Measurements from ENCODE around the gene RNU11. TPM values are rescaled to one million over a fixed set of nuclear protein-coding genes. Genes with fewer than 3 reads are reported as not detected.
A peak's percentile ranks its signal among the peaks of the same experiment; 100 is the strongest.

Gene RNU11
- total RNA-seq, result not detected in 2 replicates
- not detected in 2 replicates for polyA plus RNA-seq
- not detected in 2 replicates for polyA plus RNA-seq (2011; cell fraction: cytosol; rRNA removed)
- polyA plus RNA-seq (2011; cell fraction: nucleus; rRNA removed), result not detected in 2 replicates
- not detected in 2 replicates for polyA plus RNA-seq (2012)
- not detected in 2 replicates for polyA minus RNA-seq
- 5,299 TPM for polyA minus RNA-seq (2011; cell fraction: cytosol; rRNA and poly(A)+ RNA removed)
- not detected in 2 replicates for polyA minus RNA-seq (2011; cell fraction: nucleus; rRNA and poly(A)+ RNA removed)
- percentile 95 among the genes with signal in this experiment for Bru-seq, nascent RNA
- percentile 71 among the genes with signal in this experiment for BruChase-seq, experiment 1, labeled RNA remaining after a 6-hour chase
- BruChase-seq, experiment 2, labeled RNA remaining after a 2-hour chase, result percentile 72 among the genes with signal in this experiment
- long read RNA-seq, result 0 reads

GRCh38 chr1:28648474-28649198 is at the start of gene RNU11:
Gene RNU11, plus strand, starts transcription at chr1:28648600.
- intact Hi-C loops (cut with micrococcal nuclease), result loop anchor here (1.0 kb wide), 3 partner anchors 20 to 229 kb away; partner anchors contain the start of genes GMEB1 and YTHDF2
- H3K79me2 ChIP-seq (ENCODE audit: control insufficient read depth, insufficient read depth, low read length), result no peaks in the 10 kb centered on the region
- POLR2A ChIA-PET, result interaction anchor here (0.5 to 1.4 kb wide), 34 partner anchors 9 to 533 kb away, joined by 3 to 35 read pairs (median 4); partner anchors contain the start of genes ATP5IF1, GMEB1, TRNAU1AP and YTHDF2
- H3K9me3 ChIP-seq (replicated peaks; ENCODE audit: control insufficient read depth, insufficient read depth, low read length), result no peaks in the 10 kb centered on the region
- peak within 1 kb of the TSS; percentile 71 for H2AFZ ChIP-seq (ENCODE audit: low read depth, low read length)
- dilution Hi-C loops (cut with MboI; ENCODE audit: extremely low pct_ligation_motif_present, low sequenced_read_pairs), result no loop called here
- no peaks in the 10 kb centered on the region for H3K27me3 ChIP-seq (ENCODE audit: control insufficient read depth in 2 of 2, insufficient read depth in 2 of 2, low read length in 2 of 2)
- CTCF ChIA-PET, result interaction anchor here (0.7 to 1.9 kb wide), 6 partner anchors 12 to 238 kb away, joined by 3 to 14 read pairs (median 4); partner anchors contain the start of genes GMEB1 and YTHDF2
- H3K4me2 ChIP-seq (ENCODE audit: insufficient read depth, low read length), result peak within 1 kb of the TSS; percentile 62
- peak within 1 kb of the TSS; percentile 96 for H3K9ac ChIP-seq (replicated peaks; ENCODE audit: extremely low read depth, insufficient read depth, low read length)
- H4K20me1 ChIP-seq (replicated peaks; ENCODE audit: control insufficient read depth, extremely low read depth, insufficient read depth, low read length), result no peaks in the 10 kb centered on the region
- H3K27ac ChIP-seq (ENCODE audit: insufficient read depth, low read depth, low read length), result peak within 1 kb of the TSS; percentile 97
- H3K4me3 ChIP-seq (replicated peaks in 1 of 3; ENCODE audit: insufficient read depth in 1 of 3, low read depth in 1 of 3, low read length in 3 of 3), result peak within 1 kb of the TSS in 2 of 3 experiments; percentile 18 to 20
- H3K36me3 ChIP-seq (ENCODE audit: control insufficient read depth in 2 of 2, extremely low read depth in 1 of 2, insufficient read depth in 2 of 2, low read length in 2 of 2), result no peaks in the 10 kb centered on the region
- BruUV-seq (replicated peaks), result TSS peak; percentile 100
- peaks cover 10% of the 10 kb centered on the region for H3K4me1 ChIP-seq (ENCODE audit: control insufficient read depth, extremely low read depth, insufficient read depth, low read length)
- no peak for TF ChIP-seq JUN (IDR thresholded peaks at IDR 0.05; ENCODE audit: borderline replicate concordance, insufficient read depth, insufficient read length, low read depth)
- peak; percentile 100 for TF ChIP-seq POLR2A (IDR thresholded peaks at IDR 0.05; ENCODE audit: low read depth, low read length)
- peak; percentile 100 for TF ChIP-seq POLR2AphosphoS5 (IDR thresholded peaks at IDR 0.05; ENCODE audit: insufficient read depth, low read depth, low read length)
- FAIRE-seq, result peak; percentile 47
- H3K9me1 ChIP-seq (replicated peaks; ENCODE audit: control insufficient read depth, extremely low read depth, insufficient read depth, low read length), result no peaks in the 10 kb centered on the region
- DNase-seq (ENCODE audit: low read depth, low spot score), result peak; percentile 97

- Histone ChIP-seq H3K36me3 (ENCODE audit: control insufficient read depth in 2 of 2, extremely low read depth in 1 of 2, insufficient read depth in 2 of 2, low read length in 2 of 2) (peaks cover 0 to 2% of the 10 kb centered on the region in 2 experiments), H3K4me1 (ENCODE audit: control insufficient read depth, extremely low read depth, insufficient read depth, low read length) (peaks cover 8% of the 10 kb centered on the region), H3K9me3 (replicated peaks; ENCODE audit: control insufficient read depth, insufficient read depth, low read length) (no peaks in the 10 kb centered on the region), H3K9me1 (replicated peaks; ENCODE audit: control insufficient read depth, extremely low read depth, insufficient read depth, low read length) (no peaks in the 10 kb centered on the region), H3K27ac (ENCODE audit: insufficient read depth, low read depth, low read length) (peak overlapping the region; percentile 2), H3K4me2 (ENCODE audit: insufficient read depth, low read length) (no peak overlapping the region), H2AFZ (ENCODE audit: low read depth, low read length) (no peak overlapping the region), H3K9ac (replicated peaks; ENCODE audit: extremely low read depth, insufficient read depth, low read length) (no peak overlapping the region), H3K27me3 (ENCODE audit: control insufficient read depth in 2 of 2, insufficient read depth in 2 of 2, low read length in 2 of 2) (no peaks in the 10 kb centered on the region), H3K4me3 (replicated peaks in 1 of 3; ENCODE audit: insufficient read depth in 1 of 3, low read depth in 1 of 3, low read length in 3 of 3) (no peak overlapping the region), H3K79me2 (ENCODE audit: control insufficient read depth, insufficient read depth, low read length) (no peaks in the 10 kb centered on the region), H4K20me1 (replicated peaks; ENCODE audit: control insufficient read depth, extremely low read depth, insufficient read depth, low read length) (no peaks in the 10 kb centered on the region)
- POLR2A ChIA-PET, result interaction anchor here (0.8 to 1.3 kb wide), 2 partner anchors 20 to 21 kb away, joined by 4 to 6 read pairs; no protein-coding TSS in a partner anchor
- dilution Hi-C loops (cut with MboI; ENCODE audit: extremely low pct_ligation_motif_present, low sequenced_read_pairs) (loop anchor here (25.0 kb wide), 1 partner anchor 339 kb away; the partner anchor contains the start of gene SESN2), intact Hi-C loops (cut with micrococcal nuclease) (loop anchor here (1.0 to 2.0 kb wide), 3 partner anchors 49 to 275 kb away; partner anchors contain the start of gene TRNAU1AP)
- CTCF ChIA-PET, result interaction anchor here (0.8 to 6.1 kb wide), 16 partner anchors 9 to 353 kb away, joined by 3 to 192 read pairs (median 10); partner anchors contain the start of genes RAB42 and TRNAU1AP
- peak; percentile 56 for TF ChIP-seq JUN (IDR thresholded peaks at IDR 0.05; ENCODE audit: borderline replicate concordance, insufficient read depth, insufficient read length, low read depth)
- peak; percentile 60 for TF ChIP-seq FOS (IDR thresholded peaks at IDR 0.05; ENCODE audit: borderline replicate concordance, insufficient read depth, low read length)
- TF ChIP-seq GATA2 (IDR thresholded peaks at IDR 0.05; ENCODE audit: insufficient read depth, insufficient read length, low read depth, low read length), result no peak
- FAIRE-seq, result peak; percentile 89
- DNase-seq (ENCODE audit: low read depth, low spot score), result peak; percentile 39
- no TSS peak for BruUV-seq (replicated peaks)
These were observed 46.7 kb upstream of the RNU11 start for GRCh38 chr1:28601696-28602095.
